ENCODE data around the gene PXMP2.

GRCh38 chr12:132743831-132744230 lies 56.4 kb downstream of the PXMP2 start:
- TF ChIP-seq CTCF (IDR thresholded peaks at IDR 0.05; ENCODE audit: low read length) (no peak), EZH2 (IDR thresholded peaks at IDR 0.05; ENCODE audit: borderline replicate concordance, low read length) (no peak)
